IMR-90 (cell line): ENCODE results near the gene OR2T11. TPM values are rescaled to one million over a fixed set of nuclear protein-coding genes. Genes with fewer than 3 reads are reported as not detected.

Experiments used
- ATAC-seq: fragments of 200-7000 bp; cut with Tn5 transposase; 2 replicates; pipeline ENCODE4 v1.9.1; 2020; ENCODE audit warnings: low read depth, mild to moderate bottlenecking, moderate library complexity
- BruUV-seq: library from RNA; stranded (reverse); fragments of 400-500 nt; replicated peaks from 2 replicates; lab custom pipeline; 2021; lab: Mats Ljungman, UMichigan
- CTCF ChIA-PET: fragments of 300-600 bp; formaldehyde crosslinking; extraction: SDS; loops from one replicate; lab custom pipeline; 2021; ENCODE audit warnings: antibody characterized with exemption; lab: Yijun Ruan, JAX
- POLR2A ChIA-PET: fragments of 300-600 bp; sonication (Branson Sonifier 250); formaldehyde crosslinking; loops from one replicate; lab custom pipeline; 2022; ENCODE audit warnings: antibody characterized with exemption; ENCODE audit not compliant: unreplicated experiment; lab: Charles Lee
- DNase-seq: peaks from one replicate; pipeline ENCODE4 v3.0.0; 2013
- H2AFZ ChIP-seq: replicated peaks from 2 replicates; pipeline ENCODE3; 2013; ENCODE audit warnings: low read length, mild to moderate bottlenecking; ENCODE audit not compliant: poor library complexity
- H2AK5ac ChIP-seq: 2 replicates; pipeline ENCODE4 v1.6.1; 2013; ENCODE audit warnings: low read depth, low read length, inconsistent platforms
- H2AK9ac ChIP-seq: replicated peaks from 2 replicates; pipeline ENCODE3; 2013; ENCODE audit warnings: mild to moderate bottlenecking, low read depth, low read length, moderate library complexity; ENCODE audit not compliant: poor library complexity
- H2BK120ac ChIP-seq: 2 replicates; pipeline ENCODE4 v1.6.1; 2013; ENCODE audit warnings: low read depth, low read length, inconsistent platforms
- H2BK15ac ChIP-seq: 3 replicates; pipeline ENCODE4 v1.6.1; 2013; ENCODE audit warnings: low read depth, low read length, inconsistent platforms
- H2BK20ac ChIP-seq: 2 replicates; pipeline ENCODE4 v1.6.1; 2013; ENCODE audit warnings: low read depth, mild to moderate bottlenecking, inconsistent platforms, low read length, moderate library complexity
- H2BK5ac ChIP-seq: 2 replicates; pipeline ENCODE4 v1.6.1; 2013; ENCODE audit warnings: mild to moderate bottlenecking, low read depth, low read length, inconsistent platforms; ENCODE audit not compliant: poor library complexity, severe bottlenecking
- H3K14ac ChIP-seq: replicated peaks from 2 replicates; pipeline ENCODE4 v1.6.1; 2013; ENCODE audit warnings: low read depth, low read length, inconsistent platforms
- H3K18ac ChIP-seq: 2 replicates; pipeline ENCODE4 v1.6.1; 2013; ENCODE audit warnings: low read depth, low read length, control low read depth
- H3K23ac ChIP-seq: 2 replicates; pipeline ENCODE4 v1.6.1; 2013; ENCODE audit warnings: low read depth, low read length, inconsistent platforms
- H3K27ac ChIP-seq: 2 replicates; pipeline ENCODE4 v1.5.1; 2013; ENCODE audit warnings: mild to moderate bottlenecking, control low read depth, low read length; ENCODE audit not compliant: insufficient read depth
- H3K27me3 ChIP-seq: 2 replicates; pipeline ENCODE4 v1.6.1; 2013; ENCODE audit warnings: low read length; ENCODE audit not compliant: control insufficient read depth, insufficient read depth
- H3K36me3 ChIP-seq: 2 replicates; pipeline ENCODE4 v1.6.1; 2013; ENCODE audit warnings: low read length, mixed read lengths; ENCODE audit not compliant: control insufficient read depth, insufficient read depth
- H3K4ac ChIP-seq: 2 replicates; pipeline ENCODE4 v1.6.1; 2013; ENCODE audit warnings: low read depth, low read length, inconsistent platforms
- H3K4me1 ChIP-seq: 2 replicates; pipeline ENCODE4 v1.6.1; 2013; ENCODE audit warnings: low read length, mixed read lengths; ENCODE audit not compliant: control insufficient read depth, insufficient read depth
- H3K4me2 ChIP-seq: 2 replicates; pipeline ENCODE4 v1.6.1; 2013; ENCODE audit warnings: low read depth, mild to moderate bottlenecking, control low read depth, low read length, moderate library complexity
- H3K4me3 ChIP-seq: 2 replicates; pipeline ENCODE4 v1.5.1; 2013; ENCODE audit warnings: low read depth, mild to moderate bottlenecking, control low read depth, low read length, moderate library complexity; ENCODE audit not compliant: insufficient read depth
- H3K56ac ChIP-seq: 2 replicates; pipeline ENCODE4 v1.6.1; 2013; ENCODE audit warnings: low read length, inconsistent platforms; ENCODE audit not compliant: insufficient read depth; ENCODE audit errors: extremely low read depth
- H3K79me1 ChIP-seq, 2 experiments: 2 replicates each; pipeline ENCODE4 v1.6.1; 2013; ENCODE audit warnings: low read length in 2 of 2, inconsistent platforms in 1 of 2, low read depth in 1 of 2
- H3K9ac ChIP-seq: 2 replicates; pipeline ENCODE4 v1.6.1; 2013; ENCODE audit warnings: low read depth, low read length, control low read depth
- H3K9me1 ChIP-seq: 2 replicates; pipeline ENCODE4 v1.6.1; 2013; ENCODE audit warnings: low read length, inconsistent platforms; ENCODE audit not compliant: insufficient read depth
- H3K9me3 ChIP-seq: 2 replicates; pipeline ENCODE4 v1.6.1; 2013; ENCODE audit warnings: low read length; ENCODE audit not compliant: control insufficient read depth, insufficient read depth
- H4K20me1 ChIP-seq: 2 replicates; pipeline ENCODE4 v1.6.1; 2013; ENCODE audit warnings: low read length, inconsistent platforms; ENCODE audit not compliant: insufficient read depth
- H4K5ac ChIP-seq: 2 replicates; pipeline ENCODE4 v1.6.1; 2013; ENCODE audit warnings: mild to moderate bottlenecking, low read depth, low read length, control low read depth
- H4K8ac ChIP-seq, 2 experiments: 2 replicates each; pipeline ENCODE4 v1.6.1; 2013; ENCODE audit warnings: low read depth in 2 of 2, low read length in 2 of 2, control low read depth in 1 of 2, inconsistent platforms in 1 of 2
- H4K91ac ChIP-seq: 2 replicates; pipeline ENCODE4 v1.6.1; 2013; ENCODE audit warnings: low read depth, low read length, inconsistent platforms; ENCODE audit not compliant: insufficient read depth
- BHLHE40 ChIP-seq: fragments of 150-350 bp; IDR thresholded peaks from 2 replicates; pipeline ENCODE4 v1.6.1; 2016; ENCODE audit warnings: mild to moderate bottlenecking, low read depth, low read length
- CEBPB ChIP-seq: IDR thresholded peaks from 2 replicates; pipeline ENCODE4 v1.6.1; 2012; ENCODE audit warnings: low read depth, low read length, improper control_type of control experiment
- CHD1 ChIP-seq: IDR thresholded peaks from 2 replicates; pipeline ENCODE4 v1.6.1; 2012; ENCODE audit warnings: low read depth, low read length, improper control_type of control experiment
- FOS ChIP-seq: fragments of 150-350 bp; IDR thresholded peaks from 2 replicates; pipeline ENCODE4 v1.6.1; 2016; ENCODE audit warnings: low read depth, low read length
- MAFK ChIP-seq: IDR thresholded peaks from 2 replicates; pipeline ENCODE4 v1.6.1; 2012; ENCODE audit warnings: low read depth, low read length, improper control_type of control experiment
- MAZ ChIP-seq: IDR thresholded peaks from 2 replicates; pipeline ENCODE4 v1.6.1; 2012; ENCODE audit warnings: low read depth, mild to moderate bottlenecking, low read length, improper control_type of control experiment, moderate library complexity, borderline replicate concordance
- MXI1 ChIP-seq: IDR thresholded peaks from 2 replicates; pipeline ENCODE4 v1.6.1; 2012; ENCODE audit warnings: low read depth, mild to moderate bottlenecking, low read length, moderate library complexity, borderline replicate concordance
- NFE2L2 ChIP-seq: fragments of 150-350 bp; IDR thresholded peaks from 2 replicates; pipeline ENCODE4 v1.6.1; 2016; ENCODE audit warnings: low read depth, mild to moderate bottlenecking, low read length
- POLR2A ChIP-seq: IDR thresholded peaks from 2 replicates; pipeline ENCODE4 v1.6.1; 2012; ENCODE audit warnings: mild to moderate bottlenecking, low read depth, low read length
- RAD21 ChIP-seq: IDR thresholded peaks from 2 replicates; pipeline ENCODE4 v1.6.1; 2012; ENCODE audit warnings: low read length, improper control_type of control experiment
- RCOR1 ChIP-seq: IDR thresholded peaks from 2 replicates; pipeline ENCODE4 v1.6.1; 2012; ENCODE audit warnings: mild to moderate bottlenecking, low read length, improper control_type of control experiment; ENCODE audit not compliant: insufficient replicate concordance
- SMC3 ChIP-seq: fragments of 150-350 bp; IDR thresholded peaks from 2 replicates; pipeline ENCODE4 v1.6.1; 2016; ENCODE audit warnings: low read depth, mild to moderate bottlenecking, antibody characterized with exemption, low read length, moderate library complexity
- WGBS, 2 experiments: methylation state at CpG; one replicate each; pipeline versions ENCODE4 v1.1.5 to v1.1.7; 2013; ENCODE audit warnings: missing lambda C conversion rate in 2 of 2; ENCODE audit not compliant: insufficient read length in 1 of 2; ENCODE audit errors: extremely low coverage in 2 of 2; 5-methylcytosine and 5-hydroxymethylcytosine counted together
- dilution Hi-C: fragments of 300-500 bp; cut with HindIII; formaldehyde crosslinking; loops from one replicate; pipeline ENCODE4 v1.14.3; 2018; ENCODE audit warnings: low sequenced_read_pairs; ENCODE audit not compliant: unreplicated experiment
- in situ Hi-C: fragments of 300-500 bp; cut with MboI; formaldehyde crosslinking; loops from 3 replicates; pipeline ENCODE4 v1.14.3; 2019; ENCODE audit warnings: low sequenced_read_pairs, inconsistent platforms, mixed read lengths
- intact Hi-C: fragments of 100-400 bp; cut with micrococcal nuclease; formaldehyde crosslinking; loops from 2 replicates; pipeline ENCODE4 v1.10.0; 2022
- polyA plus RNA-seq, 3 experiments: library from polyadenylated mRNA; depleted of rRNA; stranded (reverse); fragments of >200 nt; gene quantifications; 2 replicates each; pipeline ENCODE4 v1.2.3, GENCODE V29; 2012; ENCODE audit warnings: low replicate concordance in 1 of 3
- total RNA-seq: library from RNA; depleted of rRNA; stranded (reverse); fragments of >200 nt; gene quantifications from 2 replicates; pipeline ENCODE4 v1.2.3, GENCODE V29; 2012
- TF ChIP-seq, protein P1 (sequence below): conservative IDR thresholded peaks from 2 replicates; pipeline ENCODE4 v1.5.1; 2012; ENCODE audit warnings: mild to moderate bottlenecking, low read depth, low read length, improper control_type of control experiment
- TF ChIP-seq, protein P2 (sequence below): fragments of 150-350 bp; IDR thresholded peaks from 2 replicates; pipeline ENCODE4 v1.6.1; 2017; ENCODE audit warnings: mild to moderate bottlenecking, antibody characterized with exemption, low read length, low read depth
- TF ChIP-seq, protein P3 (sequence below): fragments of 150-350 bp; IDR thresholded peaks from 2 replicates; pipeline ENCODE4 v1.6.1; 2016; ENCODE audit warnings: low read depth, mild to moderate bottlenecking, low read length, moderate library complexity, borderline replicate concordance

The OR2T11 gene
- total and polyA plus RNA-seq, 2 of the 4 experiments (the other 2 are of a cell fraction) = not detected

DNA sequence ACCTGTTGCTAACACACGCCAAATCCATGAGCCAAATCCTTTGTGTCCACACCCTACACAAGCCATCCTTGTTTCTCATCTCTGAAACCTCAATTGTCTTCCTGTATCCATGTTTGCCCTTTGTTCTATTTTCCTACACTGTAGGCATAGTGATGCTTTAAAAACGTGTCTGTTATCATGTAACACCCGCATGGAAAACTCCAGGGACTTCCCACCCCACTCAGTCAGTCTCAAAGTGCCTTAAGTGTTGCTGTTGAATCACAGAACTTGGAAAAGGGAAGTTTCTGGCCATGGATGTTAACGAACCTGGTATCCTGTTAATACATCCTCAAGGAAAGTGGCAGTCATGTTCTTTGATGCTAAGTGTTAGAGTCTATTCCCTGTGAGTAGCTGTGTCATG lies 9.7 kb downstream of the OR2T11 start:
- Histone ChIP-seq H3K14ac (no peak overlapping the region), H2BK5ac (no peak overlapping the region), H4K5ac (no peak overlapping the region), H2BK15ac (no peak overlapping the region), H3K9me1 (no peaks in the 10 kb centered on the region), H3K36me3 (no peaks in the 10 kb centered on the region), H3K56ac (no peak overlapping the region), H3K27ac (no peak overlapping the region), H4K20me1 (no peaks in the 10 kb centered on the region), H3K4ac (no peak overlapping the region), H3K9ac (no peak overlapping the region), H3K79me1 (no peaks in the 10 kb centered on the region), H3K4me2 (no peak overlapping the region), H3K4me3 (no peak overlapping the region), H4K8ac (no peak overlapping the region), H3K9me3 (no peaks in the 10 kb centered on the region), H3K23ac (no peak overlapping the region), H3K27me3 (no peaks in the 10 kb centered on the region), H2AK9ac (no peak overlapping the region), H4K91ac (no peak overlapping the region), H3K4me1 (no peaks in the 10 kb centered on the region), H2AK5ac (no peak overlapping the region), H2AFZ (no peak overlapping the region), H2BK120ac (no peak overlapping the region), H2BK20ac (no peak overlapping the region), H3K18ac (no peak overlapping the region)
- in situ Hi-C loops (no loop called here), intact Hi-C loops (no loop called here), dilution Hi-C loops (no loop called here)
- ATAC-seq (no peak), DNase-seq (no peak)
- ChIA-PET CTCF (no interaction called here), POLR2A (no interaction called here)
- TF ChIP-seq RAD21 = no peak
- no peak for TF ChIP-seq MAZ
- TF ChIP-seq CEBPB = no peak
- TF ChIP-seq POLR2A = no peak
- TF ChIP-seq BHLHE40 = no peak
- TF ChIP-seq SMC3 = no peak
- TF ChIP-seq NFE2L2 = no peak
- TF ChIP-seq, protein P1, sequence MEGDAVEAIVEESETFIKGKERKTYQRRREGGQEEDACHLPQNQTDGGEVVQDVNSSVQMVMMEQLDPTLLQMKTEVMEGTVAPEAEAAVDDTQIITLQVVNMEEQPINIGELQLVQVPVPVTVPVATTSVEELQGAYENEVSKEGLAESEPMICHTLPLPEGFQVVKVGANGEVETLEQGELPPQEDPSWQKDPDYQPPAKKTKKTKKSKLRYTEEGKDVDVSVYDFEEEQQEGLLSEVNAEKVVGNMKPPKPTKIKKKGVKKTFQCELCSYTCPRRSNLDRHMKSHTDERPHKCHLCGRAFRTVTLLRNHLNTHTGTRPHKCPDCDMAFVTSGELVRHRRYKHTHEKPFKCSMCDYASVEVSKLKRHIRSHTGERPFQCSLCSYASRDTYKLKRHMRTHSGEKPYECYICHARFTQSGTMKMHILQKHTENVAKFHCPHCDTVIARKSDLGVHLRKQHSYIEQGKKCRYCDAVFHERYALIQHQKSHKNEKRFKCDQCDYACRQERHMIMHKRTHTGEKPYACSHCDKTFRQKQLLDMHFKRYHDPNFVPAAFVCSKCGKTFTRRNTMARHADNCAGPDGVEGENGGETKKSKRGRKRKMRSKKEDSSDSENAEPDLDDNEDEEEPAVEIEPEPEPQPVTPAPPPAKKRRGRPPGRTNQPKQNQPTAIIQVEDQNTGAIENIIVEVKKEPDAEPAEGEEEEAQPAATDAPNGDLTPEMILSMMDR = no peak
- TF ChIP-seq, protein P2, sequence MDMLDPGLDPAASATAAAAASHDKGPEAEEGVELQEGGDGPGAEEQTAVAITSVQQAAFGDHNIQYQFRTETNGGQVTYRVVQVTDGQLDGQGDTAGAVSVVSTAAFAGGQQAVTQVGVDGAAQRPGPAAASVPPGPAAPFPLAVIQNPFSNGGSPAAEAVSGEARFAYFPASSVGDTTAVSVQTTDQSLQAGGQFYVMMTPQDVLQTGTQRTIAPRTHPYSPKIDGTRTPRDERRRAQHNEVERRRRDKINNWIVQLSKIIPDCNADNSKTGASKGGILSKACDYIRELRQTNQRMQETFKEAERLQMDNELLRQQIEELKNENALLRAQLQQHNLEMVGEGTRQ = no peak
- TF ChIP-seq RCOR1 = no peak
- TF ChIP-seq FOS = no peak
- TF ChIP-seq, protein P3, sequence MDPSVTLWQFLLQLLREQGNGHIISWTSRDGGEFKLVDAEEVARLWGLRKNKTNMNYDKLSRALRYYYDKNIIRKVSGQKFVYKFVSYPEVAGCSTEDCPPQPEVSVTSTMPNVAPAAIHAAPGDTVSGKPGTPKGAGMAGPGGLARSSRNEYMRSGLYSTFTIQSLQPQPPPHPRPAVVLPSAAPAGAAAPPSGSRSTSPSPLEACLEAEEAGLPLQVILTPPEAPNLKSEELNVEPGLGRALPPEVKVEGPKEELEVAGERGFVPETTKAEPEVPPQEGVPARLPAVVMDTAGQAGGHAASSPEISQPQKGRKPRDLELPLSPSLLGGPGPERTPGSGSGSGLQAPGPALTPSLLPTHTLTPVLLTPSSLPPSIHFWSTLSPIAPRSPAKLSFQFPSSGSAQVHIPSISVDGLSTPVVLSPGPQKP = no peak
- no peak for TF ChIP-seq MXI1
- no peak for TF ChIP-seq MAFK
- TF ChIP-seq CHD1 = no peak
- no CpG with 5 or more reads among the region's 4 CpGs for WGBS, 2 experiments
- no TSS peak for BruUV-seq
